A673 (cell line): ENCODE results near the gene CAPN5. TPM values are rescaled to one million over a fixed set of nuclear protein-coding genes. Genes with fewer than 3 reads are reported as not detected.

Experiments
- BruUV-seq: library from RNA; stranded (reverse); fragments of 400-500 nt; replicated peaks from 2 replicates; lab custom pipeline; 2021; lab: Mats Ljungman, UMichigan
- CTCF ChIA-PET: fragments of 300-600 bp; sonication (Branson Sonifier 250); formaldehyde crosslinking; loops from one replicate; lab custom pipeline; 2022; ENCODE audit warnings: antibody characterized with exemption; lab: Charles Lee
- POLR2A ChIA-PET: fragments of 300-600 bp; sonication (Branson Sonifier 250); formaldehyde crosslinking; loops from one replicate; lab custom pipeline; 2022; ENCODE audit warnings: antibody characterized with exemption; ENCODE audit not compliant: low non-redundant PET; lab: Charles Lee
- DNase-seq: peaks from one replicate; pipeline ENCODE4 v3.0.0-alpha.2; 2015; ENCODE audit warnings: low spot score
- H3K27ac ChIP-seq: fragments of 200-600 bp; sonication (generic); 2 replicates; pipeline ENCODE4 v1.5.1; 2016; ENCODE audit warnings: mixed run types, low read depth, mild to moderate bottlenecking, mixed read lengths, antibody characterized with exemption, low read length; ENCODE audit not compliant: poor library complexity, severe bottlenecking
- H3K27me3 ChIP-seq: fragments of 200-600 bp; sonication (generic); replicated peaks from 2 replicates; pipeline ENCODE4 v1.6.1; 2017; ENCODE audit warnings: mixed run types, low read depth, mild to moderate bottlenecking, mixed read lengths, antibody characterized with exemption, low read length; ENCODE audit not compliant: insufficient read depth, poor library complexity
- H3K36me3 ChIP-seq: fragments of 200-600 bp; sonication (generic); 2 replicates; pipeline ENCODE4 v1.6.1; 2016; ENCODE audit warnings: mixed run types, mild to moderate bottlenecking, mixed read lengths, antibody characterized with exemption, low read length; ENCODE audit not compliant: insufficient read depth, poor library complexity, severe bottlenecking
- H3K4me1 ChIP-seq: fragments of 200-600 bp; sonication (generic); 2 replicates; pipeline ENCODE4 v1.6.1; 2017; ENCODE audit warnings: mixed run types, mild to moderate bottlenecking, mixed read lengths, antibody characterized with exemption, low read length; ENCODE audit not compliant: insufficient read depth, poor library complexity, severe bottlenecking
- H3K4me3 ChIP-seq: fragments of 200-600 bp; sonication (generic); 2 replicates; pipeline ENCODE4 v1.5.1; 2016; ENCODE audit warnings: low read depth, mixed run types, mild to moderate bottlenecking, mixed read lengths, low read length; ENCODE audit not compliant: poor library complexity, severe bottlenecking
- H3K9me3 ChIP-seq: fragments of 200-600 bp; sonication (generic); 2 replicates; pipeline ENCODE4 v1.6.1; 2016; ENCODE audit warnings: mixed run types, low read depth, mild to moderate bottlenecking, mixed read lengths, antibody characterized with exemption, low read length; ENCODE audit not compliant: poor library complexity, severe bottlenecking
- CTCF ChIP-seq: fragments of 300-800, 200-600 bp; sonication (generic); conservative IDR thresholded peaks from 2 replicates; pipeline ENCODE4 v1.5.1; 2017; ENCODE audit warnings: low read depth, mild to moderate bottlenecking, antibody characterized with exemption, low read length, moderate library complexity, mixed read lengths
- EZH2 ChIP-seq: fragments of 200-600 bp; sonication (generic); IDR thresholded peaks from 2 replicates; pipeline ENCODE4 v1.6.1; 2017; ENCODE audit warnings: borderline replicate concordance, low read depth, mild to moderate bottlenecking, mixed read lengths, antibody characterized with exemption, low read length; ENCODE audit not compliant: poor library complexity, severe bottlenecking
- intact Hi-C: fragments of 100-400 bp; cut with micrococcal nuclease; formaldehyde crosslinking; loops from one replicate; pipeline ENCODE4 v1.10.0; 2022; ENCODE audit not compliant: unreplicated experiment
- total RNA-seq: library from RNA; stranded (reverse); gene quantifications from 2 replicates; pipeline ENCODE4 v1.2.3, GENCODE V29; 2021

Gene CAPN5
- total RNA-seq, 1 experiment from 2014 or later, result 4.3 TPM

- Histone ChIP-seq H3K27ac (no peak overlapping the region), H3K27me3 (peaks cover 25% of the 10 kb centered on the region), H3K4me1 (no peaks in the 10 kb centered on the region), H3K9me3 (no peaks in the 10 kb centered on the region), H3K4me3 (no peak overlapping the region), H3K36me3 (no peaks in the 10 kb centered on the region)
- no peak for DNase-seq
- ChIA-PET CTCF (no interaction called here), POLR2A (no interaction called here)
- TF ChIP-seq CTCF, result no peak
- no peak for TF ChIP-seq EZH2
- intact Hi-C loops, result no loop called here
- no TSS peak for BruUV-seq
These were observed 73.6 kb downstream of the CAPN5 start for GRCh38 chr11:77140231-77140851.

- intact Hi-C loops, result no loop called here
- no peaks in the 10 kb centered on the region for H3K4me1 ChIP-seq
- H3K27ac ChIP-seq, result no peak overlapping the region
- H3K4me3 ChIP-seq, result no peak overlapping the region
- TF ChIP-seq EZH2, result no peak
- TF ChIP-seq CTCF, result no peak
- BruUV-seq, result no TSS peak
- peaks cover 25% of the 10 kb centered on the region for H3K27me3 ChIP-seq
- no peaks in the 10 kb centered on the region for H3K9me3 ChIP-seq
- DNase-seq, result no peak
- no peaks in the 10 kb centered on the region for H3K36me3 ChIP-seq
- ChIA-PET CTCF (no interaction called here), POLR2A (no interaction called here)
These were observed 74.3 kb downstream of the CAPN5 start for GRCh38 chr11:77141034-77141433.

- H3K9me3 ChIP-seq, result no peaks in the 10 kb centered on the region
- no peaks in the 10 kb centered on the region for H3K4me1 ChIP-seq
- BruUV-seq, result no TSS peak
- CTCF ChIA-PET, result no interaction called here
- H3K36me3 ChIP-seq, result no peaks in the 10 kb centered on the region
- intact Hi-C loops, result no loop called here
- peaks cover 23% of the 10 kb centered on the region for H3K27me3 ChIP-seq
- H3K27ac ChIP-seq, result no peak overlapping the region
- POLR2A ChIA-PET, result no interaction called here
- TF ChIP-seq EZH2, result no peak
- no peak for TF ChIP-seq CTCF
- DNase-seq, result no peak
- H3K4me3 ChIP-seq, result no peak overlapping the region
These were observed 74.7 kb downstream of the CAPN5 start for GRCh38 chr11:77141475-77141874.
